Mesenteric fat pad (tissue), 1 donor: Measurements from ENCODE around the gene LIX1. TPM values are rescaled to one million over a fixed set of nuclear protein-coding genes. Genes with fewer than 3 reads are reported as not detected.
"Not testable (repeated sequence)": the region's sequence is repeated elsewhere in the genome, so short reads cannot be mapped to it uniquely, and the experiment has no call there.

Experiments
- DNase-seq: peaks from one replicate; pipeline ENCODE4 v3.0.0-alpha.2; 2020; ENCODE audit warnings: low spot score
- long read RNA-seq: library from polyadenylated mRNA; unstranded; transcript quantifications from one replicate; pipeline ENCODE4 v2.0.0, GENCODE V29; 2020
- total RNA-seq: library from RNA; stranded (reverse); fragmentation: NEBNext Ultra II Directional; extraction: Animal tissue kit (Norgen Biotek cat#: 25700); gene quantifications from one replicate; pipeline ENCODE4 v1.2.1, GENCODE V29; 2021
- donor health status: DM: yes; HTN: yes; CAD: no.

LIX1 gene
- total RNA-seq = not detected
- long read RNA-seq = 0 reads

DNA sequence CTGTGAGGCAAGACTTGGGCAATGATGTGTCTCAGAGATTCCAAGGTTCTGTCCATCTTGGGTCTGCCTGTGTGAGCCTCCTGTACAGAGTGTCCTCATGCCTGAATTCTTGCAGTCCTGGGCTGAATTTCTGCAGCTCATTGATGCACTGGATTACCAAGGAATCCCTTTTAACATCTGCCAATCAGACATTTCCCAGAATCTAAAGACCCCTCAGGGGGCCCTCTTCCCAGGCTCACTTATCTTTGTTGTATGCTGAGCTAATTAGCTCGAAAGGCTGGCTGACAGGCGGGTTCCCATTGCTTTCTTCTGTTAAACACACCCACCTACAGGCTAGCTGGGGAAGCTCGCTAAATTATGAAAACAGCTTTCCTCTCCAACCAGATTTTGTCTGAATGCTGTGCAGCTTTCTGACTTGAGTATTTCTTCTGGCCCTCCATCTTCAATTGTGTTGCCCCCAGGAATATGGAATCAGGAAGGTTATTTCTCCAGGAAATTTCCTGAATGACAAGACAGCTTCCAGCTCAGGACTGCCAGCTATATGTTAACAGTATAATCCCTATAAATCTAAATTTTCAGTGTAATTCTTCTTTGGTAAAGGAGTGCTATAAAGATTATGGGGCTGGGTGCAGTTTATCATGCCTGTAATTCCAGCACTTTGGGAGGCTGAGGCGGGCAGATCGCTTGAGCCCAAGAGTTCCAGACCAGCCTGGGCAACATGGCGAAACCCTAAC is at the start of gene LIX1:
TSS of gene LIX1 (minus strand) at position 91 of the 734 bp plus-strand sequence. CDS start at position 56, 35 bp downstream.
- DNase-seq = no peak

DNA sequence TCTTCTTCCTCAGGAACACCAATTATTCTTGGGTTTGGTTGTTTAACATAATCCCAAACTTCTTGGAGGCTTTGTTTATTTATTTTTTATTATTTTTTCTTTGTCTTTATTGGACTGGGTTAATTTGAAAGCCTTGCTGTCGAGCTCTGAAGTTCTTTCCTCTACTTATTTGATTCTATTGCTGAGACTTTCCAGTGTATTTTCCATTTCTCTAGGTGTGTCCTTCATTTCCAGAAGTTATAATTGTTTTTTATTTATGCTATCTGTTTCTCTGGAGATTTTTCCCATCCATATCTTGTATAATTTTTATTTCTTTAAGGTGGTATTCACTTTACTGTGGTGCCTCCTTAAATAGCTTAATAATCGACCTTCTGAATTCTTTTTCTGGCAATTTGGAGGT is 49.5 kb upstream of the LIX1 start:
- no peak for DNase-seq

- not testable (repeated sequence) for DNase-seq
These were observed 47.1 kb upstream of the LIX1 start for GRCh38 chr5:97189523-97189922.

GRCh38 chr5:97183930-97184213 is 41.5 kb upstream of the LIX1 start:
- DNase-seq = no peak

DNA sequence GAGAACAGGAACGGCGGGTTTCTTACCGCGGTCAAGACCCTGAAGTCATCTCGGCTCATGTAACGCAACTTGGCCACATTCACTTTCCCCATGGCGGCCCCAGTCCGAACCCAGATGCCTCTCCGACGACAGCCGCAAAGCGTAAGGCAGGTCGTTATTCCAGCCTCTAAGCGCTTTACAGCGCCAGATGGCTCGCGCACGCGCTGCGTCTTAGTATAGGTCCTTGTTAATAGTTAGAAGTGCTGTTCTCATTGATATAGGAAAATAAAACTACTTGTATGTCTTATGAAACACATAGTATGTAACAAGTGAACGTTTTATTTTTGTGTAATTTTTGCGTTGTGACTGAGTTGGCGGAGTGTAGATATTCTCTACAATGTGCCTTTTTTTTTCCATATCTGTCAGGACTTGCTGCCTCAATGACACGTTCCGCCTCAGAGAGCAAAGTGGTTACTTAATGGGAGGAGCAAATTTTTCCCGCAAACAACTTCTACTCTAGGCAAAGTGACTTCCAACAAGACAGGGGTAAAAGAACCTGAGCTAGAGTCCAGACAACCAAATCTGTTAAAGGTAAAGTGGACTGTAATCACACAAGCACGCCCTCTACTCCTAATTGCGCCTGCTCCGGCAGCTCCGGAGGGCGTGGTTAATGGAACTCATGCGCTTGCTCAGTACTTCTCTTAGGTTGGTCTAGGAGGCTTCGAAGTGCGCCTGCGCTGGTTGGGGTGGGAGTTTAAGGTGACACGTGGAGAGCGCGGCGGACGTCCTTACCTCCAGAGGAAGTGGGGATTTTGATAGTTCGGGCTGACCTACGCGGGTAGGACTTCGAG is 40.9 kb upstream of the LIX1 start, which contains the start of gene RIOK2:
TSS of gene RIOK2 (minus strand) at position 148 of the 830 bp plus-strand sequence. CDS start at position 92, 56 bp downstream.
- peak; percentile 94 for DNase-seq

GRCh38 chr5:97182571-97183099 is 40.2 kb upstream of the LIX1 start:
- DNase-seq = no peak

DNA sequence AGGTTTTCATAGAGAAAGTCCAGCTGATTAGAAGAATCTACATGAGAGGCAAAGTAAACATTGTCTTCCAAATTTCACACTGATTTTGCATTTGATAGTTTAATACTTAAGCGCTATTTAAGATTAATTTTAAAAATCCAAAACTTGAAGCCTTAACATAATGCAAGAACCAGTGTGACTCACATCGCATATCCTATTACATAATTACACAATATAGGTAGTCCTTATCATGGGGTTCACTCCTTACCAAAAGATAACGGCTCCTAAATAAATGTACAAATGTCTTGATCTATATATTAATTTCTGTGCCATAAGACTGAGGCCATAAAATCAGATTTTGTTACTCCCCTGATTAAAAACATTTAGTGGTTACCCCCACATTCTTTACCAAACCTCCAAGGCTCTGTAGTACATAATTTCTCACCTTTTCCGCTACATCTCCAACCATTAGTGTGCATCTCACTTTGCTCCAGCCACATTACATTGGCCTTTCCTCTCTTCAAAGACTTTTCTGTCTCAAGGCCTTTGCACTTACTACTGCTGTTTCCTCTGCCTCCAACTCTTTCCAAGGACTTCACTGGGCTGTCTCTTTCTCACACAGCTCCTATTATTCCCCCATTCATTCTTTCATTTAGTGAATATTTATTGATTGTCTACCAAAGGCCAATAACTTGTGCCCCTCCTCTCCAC is 39.6 kb upstream of the LIX1 start:
- no peak for DNase-seq

- DNase-seq = not testable (repeated sequence)
These were observed 37.0 kb upstream of the LIX1 start for GRCh38 chr5:97179457-97179856.

DNA sequence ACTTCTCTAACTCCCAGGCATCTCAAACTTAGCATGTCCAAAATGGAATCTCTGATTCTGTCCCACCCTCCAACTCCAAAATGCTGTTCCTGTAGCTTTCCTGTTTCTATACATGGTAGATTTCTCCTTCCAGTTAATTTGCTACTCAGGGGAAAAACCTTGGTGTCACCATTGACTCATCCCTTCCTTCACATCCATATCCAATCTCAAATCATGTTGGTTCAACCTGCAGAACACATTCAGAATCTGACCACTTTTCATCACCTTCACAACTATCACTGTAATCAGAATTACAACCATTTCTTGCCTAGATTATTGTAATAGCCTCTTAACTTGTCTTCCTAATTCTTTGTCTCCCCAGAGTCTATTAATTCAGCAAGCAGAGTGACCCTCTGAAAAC is 29.8 kb upstream of the LIX1 start:
- no peak for DNase-seq

DNA sequence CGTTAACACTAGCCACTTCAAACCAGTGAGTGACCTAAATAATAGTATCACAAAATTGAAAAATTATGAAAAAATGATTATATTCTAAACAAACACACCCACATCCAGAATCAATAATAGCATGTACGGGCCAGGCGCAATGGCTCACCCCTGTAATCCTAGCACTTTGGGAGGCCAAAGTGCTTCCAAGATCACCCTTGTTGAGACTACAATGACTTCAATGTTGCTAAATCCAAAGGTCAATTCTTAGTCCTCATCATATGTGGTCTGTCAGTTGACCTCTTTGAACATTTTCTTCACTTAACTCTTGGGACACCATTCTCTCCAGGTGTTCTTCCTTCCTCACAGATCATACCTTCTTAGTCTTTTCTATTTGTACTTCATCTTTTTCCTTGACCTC is 29.3 kb upstream of the LIX1 start:
- DNase-seq = no peak

DNA sequence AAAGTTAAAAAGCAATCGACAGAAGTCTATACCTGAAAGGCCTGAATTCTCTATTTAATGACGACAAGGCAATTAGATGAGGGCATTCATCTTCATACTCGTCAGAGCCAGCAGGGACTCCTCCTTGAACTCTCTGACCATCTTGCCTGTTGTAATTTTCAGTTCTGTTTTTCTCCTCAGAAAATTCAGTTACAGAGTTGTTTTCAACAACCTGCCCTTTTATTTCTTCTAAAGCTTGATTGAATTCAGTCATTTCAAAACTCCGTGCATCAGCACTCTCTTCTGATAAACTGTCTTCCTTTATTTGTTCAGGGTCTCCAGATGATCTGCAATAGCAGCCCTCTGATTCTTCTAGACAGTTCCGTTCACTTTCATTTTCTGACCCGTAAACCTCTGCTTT is 25.0 kb upstream of the LIX1 start:
- DNase-seq = no peak

- no peak for DNase-seq
These were observed 23.3 kb upstream of the LIX1 start for GRCh38 chr5:97165726-97166125.

DNA sequence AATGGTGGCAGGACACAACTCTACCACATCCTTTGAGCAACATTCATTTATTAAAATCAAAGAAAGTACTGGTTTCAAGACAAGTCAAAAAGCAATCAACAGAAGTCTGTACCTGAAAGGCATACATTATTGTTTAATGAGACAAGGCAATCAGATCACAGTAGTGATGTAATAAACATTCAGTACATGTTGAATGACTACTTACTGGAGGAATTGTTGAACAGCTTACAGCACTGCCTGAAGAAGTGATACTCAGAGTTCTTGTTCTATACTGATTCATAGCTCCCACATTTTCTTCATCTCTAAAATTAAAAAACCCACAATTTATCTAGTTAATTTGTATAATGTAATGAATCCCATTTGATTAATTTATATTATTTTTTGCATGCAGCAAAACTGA is 22.4 kb upstream of the LIX1 start:
- no peak for DNase-seq

GRCh38 chr5:97163790-97164285 is 21.4 kb upstream of the LIX1 start:
- DNase-seq = no peak

DNA sequence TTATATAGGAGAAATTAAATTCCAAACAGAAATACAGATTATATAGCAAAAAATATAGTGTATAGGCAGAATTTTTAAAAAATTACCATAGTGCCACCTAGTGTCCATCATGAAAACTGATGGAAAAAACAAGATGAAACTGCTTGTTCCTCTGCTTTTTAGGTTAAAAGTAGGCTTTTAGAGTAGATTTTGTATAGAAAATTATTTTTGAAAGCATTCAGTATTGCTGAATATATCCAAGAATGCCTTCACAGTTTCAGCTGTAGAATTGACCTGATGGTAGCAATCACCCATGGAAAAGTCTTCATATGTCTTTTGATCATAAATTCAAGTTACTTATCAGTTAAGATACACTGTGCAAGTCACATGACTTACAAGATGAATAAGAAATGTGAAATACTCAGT is 21.0 kb upstream of the LIX1 start:
- no peak for DNase-seq

DNA sequence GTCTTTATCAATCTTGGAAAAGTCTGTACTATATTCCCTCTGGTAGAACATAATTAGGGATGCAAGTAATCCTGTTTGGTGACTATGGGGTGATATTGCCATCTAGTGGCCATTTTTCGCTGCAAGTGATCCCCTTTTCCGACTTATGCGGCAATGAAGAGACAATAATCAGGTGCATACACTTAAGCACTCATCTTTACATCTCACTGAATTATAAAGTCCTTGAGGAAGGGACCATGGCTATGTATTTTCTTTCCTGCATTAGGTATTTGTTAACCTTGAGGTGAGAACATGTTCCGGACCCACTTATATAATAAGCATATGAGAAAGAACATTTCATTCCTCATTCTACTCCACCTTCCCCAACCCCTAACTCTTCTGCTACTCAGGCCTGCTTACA is 19.6 kb upstream of the LIX1 start:
- no peak for DNase-seq

- no peak for DNase-seq
These were observed 15.3 kb upstream of the LIX1 start for GRCh38 chr5:97157689-97158088.

GRCh38 chr5:97151370-97151769 is 9.0 kb upstream of the LIX1 start:
- DNase-seq = no peak

- DNase-seq = no peak
These were observed 8.0 kb upstream of the LIX1 start for GRCh38 chr5:97150401-97150800.

DNA sequence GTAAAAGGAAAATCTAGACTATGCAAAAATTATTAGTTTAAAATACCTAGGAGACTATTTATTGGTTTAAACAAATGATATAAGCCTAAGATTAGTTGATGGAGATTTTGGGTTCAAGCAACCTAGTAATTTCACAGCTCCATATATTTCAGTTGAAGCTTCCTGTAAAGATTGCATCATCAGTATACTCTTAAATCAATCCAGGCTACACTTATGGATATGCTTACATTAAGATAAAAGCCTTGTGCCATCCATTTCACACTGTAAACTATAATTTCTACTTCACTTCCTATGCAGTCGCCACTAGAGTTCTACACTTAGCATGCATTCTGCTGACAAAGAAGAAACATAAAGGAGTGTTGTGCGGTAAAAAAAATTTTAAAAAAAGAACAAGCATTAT is 7.3 kb upstream of the LIX1 start:
- DNase-seq = no peak

DNA sequence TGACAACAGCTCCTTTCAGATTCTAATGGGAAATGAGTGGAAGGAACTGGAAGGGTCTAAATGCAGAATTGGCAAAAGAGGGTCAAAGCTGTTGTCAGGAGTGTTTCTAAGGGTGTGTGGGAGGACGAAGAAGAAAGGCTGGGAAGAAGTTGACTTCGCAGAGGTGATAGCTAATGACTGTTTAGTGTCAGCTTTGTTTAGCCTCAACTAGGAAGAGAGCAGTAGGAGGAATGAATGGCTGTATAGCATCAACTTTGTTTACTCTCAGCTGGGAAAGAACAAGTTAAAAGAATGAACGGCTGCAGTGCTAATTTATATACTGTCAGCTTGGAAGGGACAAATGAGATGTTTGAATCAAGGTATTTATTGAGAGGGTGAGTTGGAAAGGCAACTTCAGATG is 5.9 kb upstream of the LIX1 start:
- DNase-seq = no peak

- no peak for DNase-seq
These were observed 1.3 kb upstream of the LIX1 start for GRCh38 chr5:97143704-97144103.
